Cardiac muscle cell (in vitro differentiated cells and primary cell): ENCODE measurements around the gene MCTP1. TPM values are rescaled to one million over a fixed set of nuclear protein-coding genes. Genes with fewer than 3 reads are reported as not detected.

ENCODE experiments used
- DNase-seq, 2 donors: peaks; one replicate each; pipeline versions ENCODE4 v3.0.0 to v3.0.0-alpha.2; 2010 to 2017; ENCODE audit warnings: low read depth in 1 of 2, low spot score in 1 of 2
- H3K27ac ChIP-seq: fragments of 200-600 bp; sonication (generic); 2 replicates; pipeline ENCODE4 v1.5.1; 2016
- H3K27me3 ChIP-seq: fragments of 200-600 bp; sonication (generic); 2 replicates; pipeline ENCODE4 v1.6.0; 2016; ENCODE audit warnings: control low read depth
- H3K36me3 ChIP-seq: fragments of 200-600 bp; sonication (generic); 2 replicates; pipeline ENCODE4 v1.5.1; 2016; ENCODE audit warnings: control low read depth
- H3K4me1 ChIP-seq: fragments of 200-600 bp; sonication (generic); 2 replicates; pipeline ENCODE4 v1.8.1; 2017; ENCODE audit warnings: low read depth, mild to moderate bottlenecking, mixed run types
- H3K4me3 ChIP-seq: fragments of 200-600 bp; sonication (generic); 2 replicates; pipeline ENCODE4 v1.5.1; 2016; ENCODE audit warnings: mild to moderate bottlenecking
- H3K9me3 ChIP-seq: fragments of 200-600 bp; sonication (generic); 2 replicates; pipeline ENCODE4 v1.5.1; 2017; ENCODE audit warnings: low read depth, mild to moderate bottlenecking, control low read depth
- polyA plus RNA-seq: library from polyadenylated mRNA; unstranded; fragments of >200 nt; fragmentation: Nextera tagmentation; extraction: Ambion mirVana; gene quantifications from 2 replicates; pipeline ENCODE4 v1.2.1, GENCODE V29; 2016
- total RNA-seq: library from RNA; depleted of rRNA; stranded (reverse); fragments of >200 nt; gene quantifications from 2 replicates; pipeline ENCODE4 v1.2.3, GENCODE V29; 2016
- TF ChIP-seq, protein P1 (sequence below): IDR thresholded peaks from 2 replicates; pipeline ENCODE4 v1.5.1; 2012; ENCODE audit warnings: low read depth, mild to moderate bottlenecking, low read length

The MCTP1 gene
- total and polyA plus RNA-seq, 2 experiments from 2014 or later = 1.4 TPM; not detected in 1

DNA sequence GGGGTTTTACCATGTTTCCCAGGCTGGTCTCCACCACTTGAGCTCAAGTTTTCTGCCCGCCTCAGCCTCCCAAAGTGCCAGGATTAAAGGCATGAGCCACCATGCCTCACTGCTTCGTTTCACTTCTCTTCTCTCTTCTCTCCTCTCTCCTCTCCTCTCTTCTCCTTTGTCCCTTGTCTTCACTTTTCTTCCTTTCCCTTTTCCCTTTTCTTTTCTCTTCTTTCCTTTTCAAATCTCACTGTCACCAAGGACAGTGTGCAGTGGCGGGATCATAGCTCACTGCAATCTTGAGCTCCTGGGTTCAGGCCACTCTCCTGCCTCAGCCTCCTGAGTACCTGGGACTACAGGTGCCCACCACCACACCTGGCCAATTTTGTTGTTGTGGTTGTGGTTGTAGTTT lies 617.0 kb downstream of the MCTP1 start:
- no peak for DNase-seq
- H3K36me3 ChIP-seq = no peaks in the 10 kb centered on the region
- TF ChIP-seq, protein P1, sequence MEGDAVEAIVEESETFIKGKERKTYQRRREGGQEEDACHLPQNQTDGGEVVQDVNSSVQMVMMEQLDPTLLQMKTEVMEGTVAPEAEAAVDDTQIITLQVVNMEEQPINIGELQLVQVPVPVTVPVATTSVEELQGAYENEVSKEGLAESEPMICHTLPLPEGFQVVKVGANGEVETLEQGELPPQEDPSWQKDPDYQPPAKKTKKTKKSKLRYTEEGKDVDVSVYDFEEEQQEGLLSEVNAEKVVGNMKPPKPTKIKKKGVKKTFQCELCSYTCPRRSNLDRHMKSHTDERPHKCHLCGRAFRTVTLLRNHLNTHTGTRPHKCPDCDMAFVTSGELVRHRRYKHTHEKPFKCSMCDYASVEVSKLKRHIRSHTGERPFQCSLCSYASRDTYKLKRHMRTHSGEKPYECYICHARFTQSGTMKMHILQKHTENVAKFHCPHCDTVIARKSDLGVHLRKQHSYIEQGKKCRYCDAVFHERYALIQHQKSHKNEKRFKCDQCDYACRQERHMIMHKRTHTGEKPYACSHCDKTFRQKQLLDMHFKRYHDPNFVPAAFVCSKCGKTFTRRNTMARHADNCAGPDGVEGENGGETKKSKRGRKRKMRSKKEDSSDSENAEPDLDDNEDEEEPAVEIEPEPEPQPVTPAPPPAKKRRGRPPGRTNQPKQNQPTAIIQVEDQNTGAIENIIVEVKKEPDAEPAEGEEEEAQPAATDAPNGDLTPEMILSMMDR = no peak
- no peak overlapping the region for H3K4me3 ChIP-seq
- H3K27ac ChIP-seq = no peak overlapping the region
- no peaks in the 10 kb centered on the region for H3K4me1 ChIP-seq
- H3K27me3 ChIP-seq = no peaks in the 10 kb centered on the region
- no peaks in the 10 kb centered on the region for H3K9me3 ChIP-seq

DNA sequence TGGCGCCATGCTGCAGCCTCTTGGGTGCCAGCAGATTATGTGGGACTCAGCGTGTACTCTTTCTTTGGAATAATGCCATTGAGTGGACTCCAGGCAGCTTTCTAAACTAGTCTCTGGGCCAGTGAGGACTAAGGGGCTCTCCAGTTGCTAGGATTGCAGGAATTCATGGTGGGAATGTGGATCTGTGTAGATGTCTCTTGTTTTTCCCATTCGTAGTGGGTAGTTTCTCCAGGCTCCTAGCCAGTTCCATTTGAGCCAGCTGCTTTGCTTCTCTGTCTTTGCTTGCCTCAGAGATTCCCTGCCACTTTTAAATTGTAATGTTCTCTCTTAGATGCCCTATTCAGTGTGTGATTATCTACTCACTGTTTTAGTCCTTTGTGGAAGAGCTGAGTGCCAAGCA lies 623.8 kb downstream of the MCTP1 start:
- Histone ChIP-seq H3K4me1 (no peaks in the 10 kb centered on the region), H3K36me3 (no peaks in the 10 kb centered on the region), H3K9me3 (no peaks in the 10 kb centered on the region), H3K27me3 (no peaks in the 10 kb centered on the region), H3K27ac (no peak overlapping the region), H3K4me3 (no peak overlapping the region)
- TF ChIP-seq, protein P1 = no peak
- no peak for DNase-seq

DNA sequence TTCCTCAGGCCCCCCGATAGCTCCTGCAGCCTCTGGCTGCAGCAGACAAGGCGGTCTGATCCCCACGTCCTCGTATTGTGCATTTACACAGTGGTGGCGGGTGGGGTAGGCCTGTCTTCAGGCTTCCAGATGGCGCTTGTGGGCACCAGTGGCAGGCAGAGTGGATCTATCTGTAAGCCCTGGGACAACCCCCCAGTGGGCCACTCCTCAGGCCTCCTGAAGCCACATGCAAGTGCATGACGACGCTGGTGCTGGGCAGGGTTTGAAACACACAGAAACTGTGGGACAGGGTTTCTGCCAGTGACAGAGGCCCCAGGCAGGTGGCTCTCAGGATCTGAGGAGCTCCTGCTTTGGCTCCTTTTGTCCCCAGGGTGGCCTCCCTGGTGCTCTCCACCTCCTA lies 624.4 kb downstream of the MCTP1 start:
- H3K36me3 ChIP-seq = no peaks in the 10 kb centered on the region
- TF ChIP-seq, protein P1 = no peak
- no peak overlapping the region for H3K27ac ChIP-seq
- no peaks in the 10 kb centered on the region for H3K4me1 ChIP-seq
- H3K4me3 ChIP-seq = no peak overlapping the region
- H3K9me3 ChIP-seq = no peaks in the 10 kb centered on the region
- DNase-seq = no peak
- no peaks in the 10 kb centered on the region for H3K27me3 ChIP-seq

DNA sequence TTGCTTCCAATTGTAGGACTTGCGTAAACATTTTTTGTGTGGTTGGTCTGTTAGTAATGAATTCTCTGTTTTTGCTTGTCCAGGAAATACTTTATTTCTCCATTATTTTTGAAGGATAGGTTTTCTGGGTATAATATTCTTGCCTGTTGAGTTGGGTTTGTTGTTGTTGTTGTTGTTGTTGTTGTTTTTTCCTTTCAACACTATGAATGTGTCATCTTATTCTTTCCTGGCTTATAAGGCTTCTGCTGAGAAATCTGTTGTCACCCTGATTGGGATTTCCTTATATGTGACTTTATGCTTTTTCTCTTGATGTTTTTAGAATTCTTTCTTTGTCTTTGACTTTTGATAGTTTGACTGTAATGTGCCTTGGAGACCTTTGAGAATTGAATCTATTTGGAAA lies 626.6 kb downstream of the MCTP1 start:
- no peak for DNase-seq
- no peaks in the 10 kb centered on the region for H3K9me3 ChIP-seq
- no peaks in the 10 kb centered on the region for H3K27me3 ChIP-seq
- TF ChIP-seq, protein P1 = no peak
- no peaks in the 10 kb centered on the region for H3K4me1 ChIP-seq
- H3K27ac ChIP-seq = no peak overlapping the region
- no peak overlapping the region for H3K4me3 ChIP-seq
- H3K36me3 ChIP-seq = no peaks in the 10 kb centered on the region

Other genes with a start within 250 kb of the MCTP1 start
- not detected in 2 replicates for gene FAM81B, start 106.3 kb upstream of the MCTP1 start, total RNA-seq
- 0.35 TPM in 1 of 2 replicates, not detected in the other for gene FAM81B, start 106.3 kb upstream of the MCTP1 start, polyA plus RNA-seq